NB4 (cell line): Measurements from ENCODE around the gene HOMER2.

Source experiments
- POLR2A ChIP-seq: IDR thresholded peaks from 2 replicates; pipeline ENCODE4 v1.6.1; 2011; ENCODE audit warnings: mild to moderate bottlenecking; ENCODE audit not compliant: insufficient read length; ENCODE audit errors: extremely low read depth
- TF ChIP-seq, protein P1 (sequence below): IDR thresholded peaks from one replicate; pipeline ENCODE4 v1.5.1; 2012; ENCODE audit warnings: low read depth, low read length
- TF ChIP-seq, protein P2 (sequence below): IDR thresholded peaks from 2 replicates; pipeline ENCODE4 v1.6.1; 2011; ENCODE audit warnings: low read depth, low read length

DNA sequence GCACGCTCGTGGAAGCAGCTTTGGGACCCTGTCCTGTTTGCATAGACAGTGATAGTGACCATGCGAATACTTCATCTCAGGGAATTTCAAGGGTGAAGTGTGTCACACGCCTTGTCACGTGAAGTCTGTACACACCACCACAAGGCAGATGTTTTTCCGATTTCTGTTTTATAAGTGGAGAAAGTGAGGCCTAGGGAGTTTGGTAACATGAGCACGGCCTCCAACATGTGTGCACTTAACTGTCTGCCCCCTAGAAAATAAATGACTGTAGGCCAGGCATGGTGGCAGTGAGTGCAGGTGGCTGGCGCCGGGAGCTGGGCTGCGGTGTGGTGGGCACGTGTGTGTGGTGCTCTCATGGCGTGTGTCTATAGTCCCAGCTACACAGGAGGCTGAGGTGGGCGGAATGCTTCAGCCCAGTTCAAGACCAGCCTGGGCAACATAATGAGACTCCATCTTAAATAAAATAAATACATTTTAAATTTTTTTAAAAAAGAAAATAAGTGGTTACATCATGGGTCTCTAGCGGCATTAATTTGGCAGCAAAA is 101.1 kb downstream of the HOMER2 start:
- TF ChIP-seq, protein P1, sequence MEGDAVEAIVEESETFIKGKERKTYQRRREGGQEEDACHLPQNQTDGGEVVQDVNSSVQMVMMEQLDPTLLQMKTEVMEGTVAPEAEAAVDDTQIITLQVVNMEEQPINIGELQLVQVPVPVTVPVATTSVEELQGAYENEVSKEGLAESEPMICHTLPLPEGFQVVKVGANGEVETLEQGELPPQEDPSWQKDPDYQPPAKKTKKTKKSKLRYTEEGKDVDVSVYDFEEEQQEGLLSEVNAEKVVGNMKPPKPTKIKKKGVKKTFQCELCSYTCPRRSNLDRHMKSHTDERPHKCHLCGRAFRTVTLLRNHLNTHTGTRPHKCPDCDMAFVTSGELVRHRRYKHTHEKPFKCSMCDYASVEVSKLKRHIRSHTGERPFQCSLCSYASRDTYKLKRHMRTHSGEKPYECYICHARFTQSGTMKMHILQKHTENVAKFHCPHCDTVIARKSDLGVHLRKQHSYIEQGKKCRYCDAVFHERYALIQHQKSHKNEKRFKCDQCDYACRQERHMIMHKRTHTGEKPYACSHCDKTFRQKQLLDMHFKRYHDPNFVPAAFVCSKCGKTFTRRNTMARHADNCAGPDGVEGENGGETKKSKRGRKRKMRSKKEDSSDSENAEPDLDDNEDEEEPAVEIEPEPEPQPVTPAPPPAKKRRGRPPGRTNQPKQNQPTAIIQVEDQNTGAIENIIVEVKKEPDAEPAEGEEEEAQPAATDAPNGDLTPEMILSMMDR: no peak
- TF ChIP-seq, protein P2, sequence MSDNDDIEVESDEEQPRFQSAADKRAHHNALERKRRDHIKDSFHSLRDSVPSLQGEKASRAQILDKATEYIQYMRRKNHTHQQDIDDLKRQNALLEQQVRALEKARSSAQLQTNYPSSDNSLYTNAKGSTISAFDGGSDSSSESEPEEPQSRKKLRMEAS: no peak
- no peak for TF ChIP-seq POLR2A
